AG09309 (cell line): ENCODE measurements around the gene FAM120C.

Experiments
- DNase-seq: peaks from one replicate; pipeline ENCODE4 v3.0.0-alpha.2; 2010; ENCODE audit warnings: low read depth
- H3K4me3 ChIP-seq: 2 replicates; pipeline ENCODE4 v1.5.1; 2011; ENCODE audit warnings: mild to moderate bottlenecking, low read depth, low read length, moderate library complexity; ENCODE audit not compliant: control insufficient read depth
- CTCF ChIP-seq: IDR thresholded peaks from 2 replicates; pipeline ENCODE4 v1.5.1; 2011; ENCODE audit warnings: mild to moderate bottlenecking, low read depth, low read length, inconsistent platforms; ENCODE audit not compliant: insufficient read depth, control insufficient read depth; ENCODE audit errors: missing control alignments

Gene FAM120C

GRCh38 chrX:54064564-54064963 is 118.5 kb downstream of the FAM120C start:
- no peak for DNase-seq
- no peak for TF ChIP-seq CTCF
- H3K4me3 ChIP-seq, result no peak overlapping the region

GRCh38 chrX:54063361-54063760 is 119.7 kb downstream of the FAM120C start:
- H3K4me3 ChIP-seq, result no peak overlapping the region
- no peak for DNase-seq
- no peak for TF ChIP-seq CTCF

- no peak for DNase-seq
- TF ChIP-seq CTCF, result no peak
- no peak overlapping the region for H3K4me3 ChIP-seq
Measured at GRCh38 chrX:54049801-54050200, 133.3 kb downstream of the FAM120C start.

- no peak for DNase-seq
- no peak for TF ChIP-seq CTCF
- no peak overlapping the region for H3K4me3 ChIP-seq
Measured at GRCh38 chrX:54048412-54048811, 134.6 kb downstream of the FAM120C start.

GRCh38 chrX:54045563-54046228 is 137.4 kb downstream of the FAM120C start:
- TF ChIP-seq CTCF, result no peak
- no peak overlapping the region for H3K4me3 ChIP-seq
- DNase-seq, result no peak

GRCh38 chrX:54044877-54045338 is 138.1 kb downstream of the FAM120C start:
- H3K4me3 ChIP-seq, result peak overlapping the region; percentile 50
- no peak for DNase-seq
- TF ChIP-seq CTCF, result no peak

- peak within 1 kb of the TSS; percentile 60 for H3K4me3 ChIP-seq
- DNase-seq, result peak; percentile 65
- no peak for TF ChIP-seq CTCF
Measured at GRCh38 chrX:54044126-54044876, 138.8 kb downstream of the FAM120C start, which contains the start of gene PHF8. TSS of gene PHF8 (minus strand) at chrX:54044473. CDS start at chrX:54042728, 1,745 bp downstream.
